NCI-H1048 (cell line): ENCODE measurements around the gene GSTCD.
"Not testable (repeated sequence)": the region's sequence is repeated elsewhere in the genome, so short reads cannot be mapped to it uniquely, and the experiment has no call there.

Experiments
- DNase-seq: peaks from one replicate; lab custom pipeline; 2025; lab: John Stamatoyannopoulos, UW

The GSTCD gene

DNA sequence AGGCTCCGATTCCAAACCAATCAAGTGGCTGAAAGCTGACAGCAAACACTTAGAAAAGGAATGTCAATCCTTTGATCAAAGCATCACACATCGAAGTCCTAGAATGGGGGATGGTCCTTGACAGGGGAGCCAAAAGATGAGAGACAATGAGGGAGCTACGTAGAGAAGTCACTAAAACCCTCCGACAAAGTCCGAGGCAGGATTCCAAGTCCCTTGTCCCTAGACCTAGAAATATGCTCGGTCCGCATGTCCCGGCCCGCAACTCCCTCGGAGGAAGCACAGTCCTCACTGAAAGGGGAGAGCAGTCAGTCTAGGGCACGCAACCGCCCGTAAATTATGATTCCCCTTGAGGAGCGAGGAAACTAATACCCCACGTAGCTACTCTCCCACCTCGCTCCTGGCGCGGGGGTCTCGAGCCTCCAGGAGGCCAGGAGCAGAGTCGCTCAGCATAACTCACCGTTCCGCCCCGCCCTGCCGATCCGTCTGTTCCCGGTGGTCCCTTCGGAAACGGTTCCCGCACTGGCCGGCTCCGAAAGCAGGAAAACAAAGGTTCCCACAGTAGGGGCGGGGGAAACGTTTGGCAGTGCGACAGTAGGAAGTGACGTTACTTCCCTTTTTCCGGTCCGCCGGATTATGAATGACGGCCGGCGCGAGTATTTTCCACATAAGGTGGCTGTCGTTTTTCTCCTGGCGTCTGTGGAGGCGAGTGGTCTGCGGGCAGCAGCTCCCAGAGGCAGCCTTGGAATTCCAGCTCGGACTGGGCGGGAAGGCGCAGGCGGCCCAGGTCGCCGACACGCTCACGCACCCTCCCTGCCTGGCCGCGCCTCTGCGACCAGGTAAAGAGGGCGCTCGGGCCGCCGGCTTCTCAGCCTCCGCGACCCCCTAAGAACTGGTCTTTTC, at the start of gene GSTCD, which contains the start of gene INTS12:
TSS of gene GSTCD (plus strand) at position 604 of the 900 bp plus-strand sequence. CDS start 8,830 bp downstream, outside the sequence.
TSS of gene INTS12 (minus strand) at position 509 of the 900 bp plus-strand sequence. CDS start 8,684 bp downstream, outside the sequence.
- DNase-seq, result peak; percentile 85

DNA sequence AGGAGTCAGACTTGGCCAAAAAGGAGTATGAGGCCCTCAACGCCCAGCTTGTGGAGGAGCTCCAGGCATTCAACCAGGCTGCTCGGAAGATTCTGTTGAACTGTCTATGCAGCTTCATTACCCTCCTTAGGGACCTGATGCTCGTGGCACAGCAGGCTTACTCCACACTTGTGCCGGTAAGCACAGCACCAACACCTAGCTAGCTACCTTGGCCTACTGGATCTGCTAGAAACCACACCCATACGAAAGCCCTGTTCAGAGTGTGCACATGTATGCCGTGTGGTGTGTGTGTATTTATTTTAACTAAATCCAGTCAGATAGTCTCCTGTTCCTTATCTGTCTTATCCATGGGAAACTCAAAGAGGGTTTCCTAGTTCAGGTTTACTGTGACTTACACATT, 49.4 kb upstream of the GSTCD start:
- DNase-seq, result no peak

- DNase-seq, result no peak
Measured at GRCh38 chr4:105661028-105661427, 47.6 kb upstream of the GSTCD start.

- no peak for DNase-seq
Measured at GRCh38 chr4:105662935-105663675, 45.5 kb upstream of the GSTCD start.

DNA sequence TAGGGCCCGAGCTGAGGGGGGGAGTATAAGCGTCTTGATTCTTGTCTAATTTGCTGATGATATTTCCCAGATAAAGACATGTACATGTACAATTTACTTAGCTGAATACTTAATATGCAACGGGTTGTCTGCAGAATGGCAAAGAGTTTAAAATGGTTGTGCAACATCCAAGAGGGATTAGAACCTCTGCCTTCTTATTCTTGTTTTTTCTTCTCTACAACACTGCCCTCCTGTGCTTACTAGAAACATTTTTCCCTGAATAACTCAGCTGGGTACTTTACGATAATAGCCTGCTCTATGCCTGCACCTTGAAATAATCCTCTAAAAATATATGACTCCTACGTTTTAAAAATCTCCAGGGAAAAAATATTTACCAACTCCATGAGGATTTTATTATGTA, 41.9 kb upstream of the GSTCD start:
- no peak for DNase-seq

- DNase-seq, result no peak
Measured at GRCh38 chr4:105670684-105671083, 37.9 kb upstream of the GSTCD start.

- DNase-seq, result no peak
Measured at GRCh38 chr4:105671301-105671700, 37.3 kb upstream of the GSTCD start.

GRCh38 chr4:105674011-105674410, 34.6 kb upstream of the GSTCD start:
- DNase-seq, result no peak

DNA sequence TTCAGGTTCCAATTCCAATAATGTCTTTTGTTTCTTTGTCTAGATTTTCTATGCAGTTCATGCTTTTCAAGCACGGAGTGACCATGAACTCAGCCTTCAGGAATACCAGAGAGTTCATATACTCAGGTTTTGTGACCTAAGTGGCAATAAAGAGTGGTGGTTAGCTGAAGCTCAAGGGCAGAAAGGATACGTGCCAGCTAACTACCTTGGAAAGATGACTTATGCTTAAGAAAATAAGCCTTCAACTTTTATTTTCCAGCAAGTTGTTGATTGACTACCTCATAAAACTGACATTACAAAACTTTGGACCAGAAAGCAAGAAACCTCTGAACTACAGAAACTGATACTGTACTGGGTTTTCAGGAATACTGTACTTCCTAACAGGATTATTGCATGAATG, 30.9 kb upstream of the GSTCD start:
- no peak for DNase-seq

- DNase-seq, result no peak
Measured at GRCh38 chr4:105679186-105679585, 29.4 kb upstream of the GSTCD start.

- DNase-seq, result no peak
Measured at GRCh38 chr4:105683038-105683437, 25.5 kb upstream of the GSTCD start.

DNA sequence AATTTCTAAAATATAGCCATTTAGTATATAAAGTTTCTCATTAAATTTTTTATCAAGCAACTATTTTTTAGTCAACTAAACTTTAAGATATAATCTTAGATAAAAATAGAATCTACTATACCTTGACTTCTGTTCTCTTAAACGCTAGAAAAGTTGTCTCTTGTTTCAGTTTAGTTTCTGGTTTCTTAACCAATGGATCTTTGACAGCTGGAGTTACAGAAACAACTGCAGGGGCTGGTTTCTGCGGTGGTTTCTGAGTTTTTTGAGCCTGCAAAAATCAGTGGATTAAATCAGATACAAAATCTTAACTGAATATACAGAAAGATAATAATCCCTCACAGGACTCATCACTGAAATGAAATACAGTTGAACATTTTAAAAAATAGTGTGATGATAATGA, 22.0 kb upstream of the GSTCD start:
- DNase-seq, result no peak

GRCh38 chr4:105694812-105695211, 13.8 kb upstream of the GSTCD start:
- DNase-seq, result not testable (repeated sequence)

DNA sequence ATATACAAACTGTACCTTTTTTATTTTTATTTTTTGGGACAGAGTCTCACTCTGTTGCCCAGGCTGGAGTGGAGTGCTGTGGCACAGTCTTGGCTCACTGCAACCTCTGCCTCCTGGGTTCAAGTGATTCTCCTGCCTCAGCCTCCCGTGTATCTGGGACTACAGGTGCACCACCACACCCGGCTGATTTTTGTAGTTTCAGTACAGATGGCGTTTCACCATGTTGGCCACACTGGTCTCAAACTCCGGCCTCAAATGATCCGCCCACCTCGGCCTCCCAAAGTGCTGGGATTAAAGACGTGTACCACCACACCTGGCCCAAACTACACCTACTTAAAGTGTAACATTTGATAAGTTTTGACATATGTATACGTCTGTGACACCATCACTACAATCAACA, 12.8 kb upstream of the GSTCD start:
- not testable (repeated sequence) for DNase-seq

DNA sequence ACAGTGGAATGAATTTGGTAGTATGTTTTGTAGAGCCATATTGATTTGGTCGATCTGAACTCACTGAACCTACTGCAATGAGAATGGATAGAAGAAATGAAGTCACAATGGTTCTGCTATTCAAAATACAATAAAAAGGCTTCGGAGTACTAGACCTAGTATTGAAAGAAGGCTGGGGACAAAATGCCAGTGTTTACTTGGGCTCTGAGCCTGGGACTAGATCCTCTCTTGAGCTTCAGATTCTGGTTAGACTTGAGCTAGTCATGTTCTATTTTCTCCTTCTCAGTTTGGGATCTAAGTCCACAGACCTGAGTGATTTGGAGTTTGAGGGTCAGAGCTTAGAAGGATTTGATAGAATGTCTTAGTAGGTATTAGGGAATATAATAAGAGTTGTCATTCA, 10.0 kb upstream of the GSTCD start:
- no peak for DNase-seq

DNA sequence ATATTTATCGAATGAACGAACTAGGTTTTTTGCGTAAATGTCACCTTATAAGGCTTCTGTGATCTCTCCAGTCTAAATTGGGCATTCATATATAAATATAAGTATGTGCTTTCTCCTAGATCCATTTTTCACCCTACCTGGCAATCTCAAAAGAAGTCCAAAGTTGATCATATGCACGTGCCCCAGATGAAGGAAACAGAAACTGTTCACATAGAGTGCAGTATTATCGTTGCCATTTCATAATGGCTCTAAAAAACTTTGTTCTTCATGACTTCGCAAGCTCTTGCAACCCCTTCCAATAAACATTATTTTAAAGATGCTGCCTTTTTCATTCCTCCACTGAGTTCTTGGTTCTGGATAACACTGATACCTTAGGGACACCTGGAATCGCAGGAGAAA, 803 bp upstream of the GSTCD start:
- DNase-seq, result no peak

DNA sequence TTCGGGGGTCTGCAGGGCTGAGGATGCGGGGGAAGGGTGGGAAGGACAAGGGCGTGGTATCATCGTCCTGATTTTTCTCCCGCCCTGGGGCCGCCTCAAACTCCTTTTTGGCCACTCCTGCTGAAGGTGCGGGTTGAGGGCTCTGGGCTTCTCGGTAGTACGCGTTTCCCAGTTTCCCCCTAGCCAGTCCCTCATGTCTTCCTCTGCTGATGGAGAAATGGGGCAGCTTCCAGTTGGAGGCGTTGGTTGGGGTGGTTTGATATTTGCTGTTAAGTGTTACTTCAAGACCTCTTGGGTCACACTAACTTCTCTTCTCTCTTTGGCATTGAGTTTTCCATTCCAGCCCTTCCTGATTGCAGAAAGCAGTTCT, 482 bp downstream of the GSTCD start:
- no peak for DNase-seq

GRCh38 chr4:105710012-105710600, 1.5 kb downstream of the GSTCD start:
- DNase-seq, result no peak

- peak; percentile 68 for DNase-seq
Measured at GRCh38 chr4:105710678-105711077, 2.1 kb downstream of the GSTCD start.

DNA sequence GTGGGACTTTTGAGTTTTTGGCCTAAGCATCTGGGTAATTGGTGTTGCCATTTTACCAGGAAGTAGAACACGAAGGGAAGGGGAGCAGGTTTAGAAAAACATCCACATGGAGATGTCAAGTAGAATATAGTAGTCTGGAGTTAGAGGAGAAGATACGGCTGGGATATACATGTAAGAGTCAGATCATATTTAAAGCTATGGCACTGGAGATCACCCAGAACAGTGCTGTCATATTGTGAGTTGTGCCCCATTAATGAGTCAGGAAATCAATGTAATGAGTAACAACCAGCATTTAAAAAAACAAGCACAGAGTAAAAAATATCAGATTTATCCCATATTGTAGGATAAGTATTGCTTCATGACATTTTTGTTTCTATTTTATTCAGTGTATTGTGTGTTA, 4.2 kb downstream of the GSTCD start:
- no peak for DNase-seq

- DNase-seq, result no peak
Measured at GRCh38 chr4:105714071-105714521, 5.5 kb downstream of the GSTCD start.

GRCh38 chr4:105714932-105715331, 6.3 kb downstream of the GSTCD start:
- DNase-seq, result no peak
